Breast epithelium (tissue), 4 donors: ENCODE results near the gene CHMP3. TPM values are rescaled to one million over a fixed set of nuclear protein-coding genes. Genes with fewer than 3 reads are reported as not detected.

Experiments
- DNase-seq, 2 donors: peaks; one replicate each; pipeline ENCODE4 v3.0.0-alpha.2; 2019; ENCODE audit warnings: low spot score in 2 of 2
- H3K27ac ChIP-seq, 2 donors: fragments of 200-600 bp; sonication (generic) in 1 of 2; one replicate each; pipeline ENCODE4 v1.5.1; 2016 to 2019; ENCODE audit warnings: mild to moderate bottlenecking in 1 of 2
- H3K27me3 ChIP-seq, 2 donors: fragments of 200-600 bp; sonication (generic) in 1 of 2; one replicate each; pipeline versions ENCODE4 v1.5.1 to v1.6.0; 2017 to 2019; ENCODE audit warnings: control low read depth in 1 of 2, mild to moderate bottlenecking in 1 of 2
- H3K36me3 ChIP-seq: fragments of 200-600 bp; one replicate; pipeline ENCODE4 v1.5.1; 2019
- H3K4me1 ChIP-seq, 2 donors: fragments of 200-600 bp; sonication (generic); one replicate each; pipeline ENCODE4 v1.5.1; 2016 to 2019; ENCODE audit warnings: control low read depth in 1 of 2
- H3K4me3 ChIP-seq, 3 donors: fragments of 200-600 bp; sonication (generic); 1 replicate in 2 of 3; 2 replicates in 1 of 3; pipeline ENCODE4 v1.5.1; 2016 to 2019; ENCODE audit warnings: mild to moderate bottlenecking in 3 of 3, moderate library complexity in 2 of 3
- H3K9me3 ChIP-seq, 2 donors: fragments of 200-600 bp; sonication (generic) in 1 of 2; one replicate each; pipeline ENCODE4 v1.5.1; 2016 to 2019; ENCODE audit warnings: control low read depth in 1 of 2
- POLR2A ChIP-seq: fragments of 450-650 bp; IDR thresholded peaks from one replicate; pipeline ENCODE4 v1.6.1; 2016; ENCODE audit warnings: antibody characterized with exemption, mild to moderate bottlenecking, moderate library complexity
- POLR2AphosphoS5 ChIP-seq, 3 donors: sonication (generic); formaldehyde crosslinking; IDR thresholded peaks; one replicate each; pipeline ENCODE4 v1.6.1; 2017; ENCODE audit warnings: antibody characterized with exemption in 3 of 3
- intact Hi-C: fragments of 100-400 bp; cut with DNase I; formaldehyde crosslinking; loops from one replicate; pipeline ENCODE4 v1.15.1; 2023; ENCODE audit warnings: low total_unique reads
- total RNA-seq, 3 donors: library from RNA; depleted of rRNA; stranded (reverse); fragments of >200 nt; gene quantifications; one replicate each; pipeline ENCODE4 v1.1.0, GENCODE V29; 2016
- TF ChIP-seq, protein P1 (sequence below), 3 donors: fragments of 450-650 bp; IDR thresholded peaks; one replicate each; pipeline ENCODE4 v1.5.1; 2016 to 2017; ENCODE audit warnings: antibody characterized with exemption in 3 of 3, mild to moderate bottlenecking in 3 of 3, moderate library complexity in 3 of 3

CHMP3 gene
- total RNA-seq, 3 donors from 2014 or later: 77.7 to 202 (median 97.3) TPM

- DNase-seq: no peak
- intact Hi-C loops: no loop called here
- TF ChIP-seq POLR2AphosphoS5 (IDR thresholded peaks at IDR 0.05) (no peak), POLR2A (no peak)
- TF ChIP-seq, protein P1, sequence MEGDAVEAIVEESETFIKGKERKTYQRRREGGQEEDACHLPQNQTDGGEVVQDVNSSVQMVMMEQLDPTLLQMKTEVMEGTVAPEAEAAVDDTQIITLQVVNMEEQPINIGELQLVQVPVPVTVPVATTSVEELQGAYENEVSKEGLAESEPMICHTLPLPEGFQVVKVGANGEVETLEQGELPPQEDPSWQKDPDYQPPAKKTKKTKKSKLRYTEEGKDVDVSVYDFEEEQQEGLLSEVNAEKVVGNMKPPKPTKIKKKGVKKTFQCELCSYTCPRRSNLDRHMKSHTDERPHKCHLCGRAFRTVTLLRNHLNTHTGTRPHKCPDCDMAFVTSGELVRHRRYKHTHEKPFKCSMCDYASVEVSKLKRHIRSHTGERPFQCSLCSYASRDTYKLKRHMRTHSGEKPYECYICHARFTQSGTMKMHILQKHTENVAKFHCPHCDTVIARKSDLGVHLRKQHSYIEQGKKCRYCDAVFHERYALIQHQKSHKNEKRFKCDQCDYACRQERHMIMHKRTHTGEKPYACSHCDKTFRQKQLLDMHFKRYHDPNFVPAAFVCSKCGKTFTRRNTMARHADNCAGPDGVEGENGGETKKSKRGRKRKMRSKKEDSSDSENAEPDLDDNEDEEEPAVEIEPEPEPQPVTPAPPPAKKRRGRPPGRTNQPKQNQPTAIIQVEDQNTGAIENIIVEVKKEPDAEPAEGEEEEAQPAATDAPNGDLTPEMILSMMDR (IDR thresholded peaks at IDR 0.05): no peak
- Histone ChIP-seq H3K36me3 (no peaks in the 10 kb centered on the region), H3K4me1 (no peaks in the 10 kb centered on the region), H3K4me3 (no peak overlapping the region), H3K27ac (no peak overlapping the region), H3K27me3 (no peaks in the 10 kb centered on the region), H3K9me3 (peaks cover 0 to 9% of the 10 kb centered on the region in 2 donors)
Observed at GRCh38 chr2:86543793-86544192, 19.4 kb downstream of the CHMP3 start.

DNA sequence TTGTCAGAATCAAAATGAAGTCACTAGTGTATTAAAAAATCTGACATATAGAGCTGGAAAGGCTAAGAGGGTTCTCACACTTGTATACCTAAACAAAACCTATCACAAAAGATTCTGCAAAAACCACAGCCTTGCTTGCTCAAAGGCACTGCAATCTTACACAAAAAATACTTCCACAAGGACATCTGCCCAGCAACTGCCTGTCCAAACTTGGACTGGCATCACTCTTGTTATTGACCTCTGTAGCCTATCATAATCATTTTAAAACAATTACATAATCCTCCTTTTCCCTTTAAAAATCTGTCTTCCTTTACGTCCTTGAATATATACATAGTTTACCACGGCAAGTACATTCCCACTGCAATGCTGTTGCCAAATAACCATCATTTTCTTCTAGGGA is 19.9 kb downstream of the CHMP3 start:
- H3K36me3 ChIP-seq: no peaks in the 10 kb centered on the region
- H3K27me3 ChIP-seq: no peaks in the 10 kb centered on the region
- peaks cover 0 to 8% of the 10 kb centered on the region in 2 donors for H3K9me3 ChIP-seq
- no peak for DNase-seq
- H3K27ac ChIP-seq: no peak overlapping the region
- intact Hi-C loops: no loop called here
- H3K4me3 ChIP-seq: no peak overlapping the region
- no peaks in the 10 kb centered on the region for H3K4me1 ChIP-seq
- TF ChIP-seq POLR2A (no peak), POLR2AphosphoS5 (IDR thresholded peaks at IDR 0.05) (no peak)
- TF ChIP-seq, protein P1 (IDR thresholded peaks at IDR 0.05): no peak

DNA sequence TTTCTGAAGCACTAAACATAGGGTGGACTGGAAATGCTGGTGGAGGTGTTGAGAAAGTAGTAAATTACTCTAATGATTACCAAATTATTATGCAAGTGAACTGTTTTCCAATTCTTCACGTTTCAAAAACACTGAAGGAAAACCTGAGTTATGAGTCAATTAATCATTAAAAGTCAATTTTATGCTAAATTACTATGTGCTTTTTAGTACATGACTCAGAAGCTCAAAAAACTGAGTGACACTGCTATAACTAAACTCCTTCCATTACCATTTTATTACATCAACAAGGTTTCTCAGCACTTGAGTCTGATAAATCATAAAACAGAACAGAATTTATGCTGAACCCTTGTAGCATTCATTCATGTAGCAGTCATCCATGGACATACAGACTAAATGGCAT is 20.4 kb downstream of the CHMP3 start:
- Histone ChIP-seq H3K36me3 (no peaks in the 10 kb centered on the region), H3K9me3 (peaks cover 0 to 8% of the 10 kb centered on the region in 2 donors), H3K27me3 (no peaks in the 10 kb centered on the region), H3K4me1 (no peaks in the 10 kb centered on the region), H3K4me3 (no peak overlapping the region), H3K27ac (no peak overlapping the region)
- TF ChIP-seq POLR2AphosphoS5 (IDR thresholded peaks at IDR 0.05) (no peak), POLR2A (no peak)
- TF ChIP-seq, protein P1 (IDR thresholded peaks at IDR 0.05): no peak
- DNase-seq: no peak
- intact Hi-C loops: no loop called here

GRCh38 chr2:86541334-86541733 is 21.9 kb downstream of the CHMP3 start:
- no peaks in the 10 kb centered on the region for H3K36me3 ChIP-seq
- no peak for DNase-seq
- no peak overlapping the region for H3K4me3 ChIP-seq
- no peaks in the 10 kb centered on the region for H3K4me1 ChIP-seq
- H3K27me3 ChIP-seq: no peaks in the 10 kb centered on the region
- intact Hi-C loops: no loop called here
- no peak overlapping the region for H3K27ac ChIP-seq
- TF ChIP-seq POLR2AphosphoS5 (IDR thresholded peaks at IDR 0.05) (no peak), POLR2A (no peak)
- TF ChIP-seq, protein P1 (IDR thresholded peaks at IDR 0.05): no peak
- peaks cover 0 to 8% of the 10 kb centered on the region in 2 donors for H3K9me3 ChIP-seq

GRCh38 chr2:86533589-86533988 is 29.7 kb downstream of the CHMP3 start:
- Histone ChIP-seq H3K4me3 (no peak overlapping the region), H3K9me3 (peaks cover 0 to 5% of the 10 kb centered on the region in 2 donors), H3K36me3 (no peaks in the 10 kb centered on the region), H3K27ac (no peak overlapping the region), H3K27me3 (no peaks in the 10 kb centered on the region), H3K4me1 (no peaks in the 10 kb centered on the region)
- TF ChIP-seq, protein P1 (IDR thresholded peaks at IDR 0.05): no peak
- no peak for TF ChIP-seq POLR2AphosphoS5 (IDR thresholded peaks at IDR 0.05)
- no peak for TF ChIP-seq POLR2A
- no peak for DNase-seq
- intact Hi-C loops: no loop called here
